SK-N-SH (cell line): ENCODE measurements around the gene OR52L1. TPM values are rescaled to one million over a fixed set of nuclear protein-coding genes. Genes with fewer than 3 reads are reported as not detected.

Experiments
- CTCF ChIA-PET: fragments of 300-600, 350-600 bp; formaldehyde crosslinking; extraction: SDS; loops from one replicate; lab custom pipeline; 2021; lab: Yijun Ruan, JAX
- POLR2A ChIA-PET: fragments of 350-600 bp; sonication (Branson Sonifier 250); formaldehyde crosslinking; extraction: SDS; loops from one replicate; lab custom pipeline; 2020; ENCODE audit warnings: antibody characterized with exemption, inconsistent platforms; lab: Yijun Ruan, JAX
- DNase-seq: peaks from one replicate; pipeline ENCODE4 v3.0.0; 2012
- H2AFZ ChIP-seq: fragments of 200-600 bp; sonication (generic); 2 replicates; pipeline ENCODE4 v1.8.1; 2016; ENCODE audit warnings: antibody characterized with exemption, mild to moderate bottlenecking, low read depth
- H3F3A ChIP-seq: fragments of 200-600 bp; sonication (generic); replicated peaks from 2 replicates; pipeline ENCODE3; 2016; ENCODE audit warnings: antibody characterized with exemption, mild to moderate bottlenecking; ENCODE audit not compliant: insufficient read depth
- H3K27ac ChIP-seq, 2 experiments: fragments of 200-500 bp in 1 of 2; fragments of 200-600 bp in 1 of 2; sonication (Bioruptor generic) in 1 of 2; sonication (generic), shearing (Covaris generic) in 1 of 2; 2 replicates each; pipeline versions ENCODE4 v1.5.1 to v1.6.1; 2014 to 2016; ENCODE audit warnings: low read depth in 2 of 2, inconsistent platforms in 1 of 2, low read length in 1 of 2, mild to moderate bottlenecking in 1 of 2, mixed read lengths in 1 of 2
- H3K27me3 ChIP-seq: fragments of 200-600 bp; sonication (generic), shearing (Covaris generic); 2 replicates; pipeline ENCODE4 v1.6.1; 2016; ENCODE audit warnings: mixed run types; ENCODE audit not compliant: insufficient read depth
- H3K36me3 ChIP-seq, 2 experiments: fragments of 200-500 bp in 1 of 2; fragments of 200-600 bp in 1 of 2; sonication (Bioruptor generic) in 1 of 2; sonication (generic) in 1 of 2; replicated peaks in 1 of 2; 2 replicates each; pipeline versions ENCODE3 to v1.5.1; 2014 to 2016; ENCODE audit warnings: low read length in 1 of 2, mild to moderate bottlenecking in 1 of 2; ENCODE audit not compliant: insufficient read depth in 2 of 2, control insufficient read depth in 1 of 2
- H3K4me1 ChIP-seq, 2 experiments: fragments of 200-500 bp in 1 of 2; fragments of 200-600 bp in 1 of 2; sonication (Bioruptor generic) in 1 of 2; sonication (generic), shearing (Covaris generic) in 1 of 2; 2 replicates each; pipeline versions ENCODE4 v1.5.1 to v1.6.1; 2014 to 2016; ENCODE audit warnings: low read depth in 1 of 2, low read length in 1 of 2, mixed run types in 1 of 2; ENCODE audit not compliant: insufficient read depth in 2 of 2, control insufficient read depth in 1 of 2
- H3K4me2 ChIP-seq: fragments of 200-600 bp; sonication (generic), shearing (Covaris generic); 2 replicates; pipeline ENCODE4 v1.6.1; 2017; ENCODE audit warnings: mixed run types
- H3K4me3 ChIP-seq, 2 experiments: fragments of 200-500 bp in 1 of 2; fragments of 200-600 bp in 1 of 2; sonication (Bioruptor generic) in 1 of 2; sonication (generic), shearing (Covaris generic) in 1 of 2; 2 replicates each; pipeline versions ENCODE4 v1.5.1 to v1.8.1; 2014 to 2016; ENCODE audit warnings: low read depth in 2 of 2, inconsistent platforms in 1 of 2, low read length in 1 of 2, mild to moderate bottlenecking in 1 of 2, mixed read lengths in 1 of 2, moderate library complexity in 1 of 2
- H3K79me2 ChIP-seq: fragments of 200-600 bp; sonication (generic); 2 replicates; pipeline ENCODE4 v1.8.1; 2017; ENCODE audit warnings: mild to moderate bottlenecking; ENCODE audit not compliant: insufficient read depth
- H3K9ac ChIP-seq: fragments of 200-600 bp; sonication (generic); 2 replicates; pipeline ENCODE4 v1.6.1; 2017; ENCODE audit warnings: mixed run types
- H3K9me2 ChIP-seq: fragments of 200-600 bp; sonication (generic); 2 replicates; pipeline ENCODE4 v1.6.1; 2017; ENCODE audit warnings: mixed run types
- H3K9me3 ChIP-seq: fragments of 200-600 bp; sonication (generic); 2 replicates; pipeline ENCODE4 v1.6.1; 2017; ENCODE audit warnings: mixed run types, mild to moderate bottlenecking, moderate library complexity
- H4K20me1 ChIP-seq: fragments of 200-600 bp; sonication (generic); 2 replicates; pipeline ENCODE4 v1.6.1; 2017; ENCODE audit warnings: mild to moderate bottlenecking, mixed run types; ENCODE audit not compliant: insufficient read depth
- ELF1 ChIP-seq: IDR thresholded peaks from 2 replicates; pipeline ENCODE4 v1.4.0; 2012
- FOSL2 ChIP-seq: IDR thresholded peaks from 2 replicates; pipeline ENCODE4 v1.4.0; 2012; ENCODE audit warnings: low read depth, mild to moderate bottlenecking, moderate library complexity, borderline replicate concordance
- FOXM1 ChIP-seq: IDR thresholded peaks from 2 replicates; pipeline ENCODE4 v1.4.0; 2012; ENCODE audit warnings: low read depth, mild to moderate bottlenecking
- IRF3 ChIP-seq: fragments of 150-350 bp; IDR thresholded peaks from 2 replicates; pipeline ENCODE4 v1.6.1; 2016; ENCODE audit warnings: mild to moderate bottlenecking, low read depth, low read length
- MAX ChIP-seq: IDR thresholded peaks from 2 replicates; pipeline ENCODE4 v1.4.0; 2012; ENCODE audit warnings: low read depth
- RXRA ChIP-seq: IDR thresholded peaks from 2 replicates; pipeline ENCODE4 v1.4.0; 2012; ENCODE audit warnings: low read depth, mild to moderate bottlenecking, borderline replicate concordance
- SMC3 ChIP-seq: IDR thresholded peaks from 2 replicates; pipeline ENCODE4 v1.6.1; 2012; ENCODE audit warnings: low read depth, low read length, improper control_type of control experiment
- TEAD4 ChIP-seq: IDR thresholded peaks from 2 replicates; pipeline ENCODE4 v1.4.0; 2012; ENCODE audit warnings: mild to moderate bottlenecking, borderline replicate concordance; ENCODE audit not compliant: insufficient read depth
- USF2 ChIP-seq: fragments of 150-350 bp; IDR thresholded peaks from 2 replicates; pipeline ENCODE4 v1.6.1; 2017; ENCODE audit warnings: antibody characterized with exemption, low read length, low read depth, borderline replicate concordance
- YY1 ChIP-seq: IDR thresholded peaks from 2 replicates; pipeline ENCODE4 v1.4.0; 2012; ENCODE audit warnings: low read depth, mild to moderate bottlenecking
- ZBTB33 ChIP-seq: IDR thresholded peaks from 2 replicates; pipeline ENCODE4 v1.4.0; 2012; ENCODE audit warnings: low read depth, borderline replicate concordance
- WGBS: methylation state at CpG from one replicate; pipeline ENCODE4 v1.1.6; 2017; ENCODE audit warnings: low lambda C conversion rate; 5-methylcytosine and 5-hydroxymethylcytosine counted together
- polyA plus RNA-seq, 3 experiments: library from polyadenylated mRNA; depleted of rRNA; stranded (reverse); fragments of >200 nt; gene quantifications; 2 replicates each; pipeline ENCODE4 v1.2.3, GENCODE V29; 2012
- TF ChIP-seq, protein P1 (sequence below): IDR thresholded peaks from 2 replicates; pipeline ENCODE4 v1.6.1; 2012; ENCODE audit warnings: mild to moderate bottlenecking, low read depth, low read length, moderate library complexity

OR52L1 gene
- polyA plus RNA-seq, 1 of the 3 experiments (the other 2 are of a cell fraction) = not detected

DNA sequence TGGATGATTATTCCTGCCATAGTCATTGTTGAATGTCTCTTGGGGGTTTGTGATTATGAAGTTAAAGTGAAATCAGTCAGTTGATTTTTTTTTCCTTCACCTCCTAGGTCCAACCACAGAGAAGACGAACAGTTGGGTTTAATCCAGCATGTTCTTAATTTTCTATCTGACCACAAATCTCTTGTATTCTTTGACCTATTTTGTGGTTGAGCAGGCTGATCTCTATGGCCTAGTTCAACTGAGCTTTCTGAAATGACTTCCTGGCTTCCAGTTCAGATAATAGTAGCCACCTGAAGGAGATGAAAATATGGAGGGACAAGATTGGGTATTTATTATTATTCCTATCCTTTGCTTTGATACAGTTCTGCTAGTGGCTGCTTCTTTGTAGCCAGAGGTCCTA, 13.3 kb downstream of the OR52L1 start:
- H4K20me1 ChIP-seq = no peaks in the 10 kb centered on the region
- no peak overlapping the region for H2AFZ ChIP-seq
- H3K4me1 ChIP-seq = no peaks in the 10 kb centered on the region
- H3K4me2 ChIP-seq = no peak overlapping the region
- ChIA-PET POLR2A (no interaction called here), CTCF (no interaction called here)
- DNase-seq = no peak
- no peaks in the 10 kb centered on the region for H3K9me3 ChIP-seq
- WGBS = 3% methylated on average over 1 of the region's 1 CpG
- no peak overlapping the region for H3K27ac ChIP-seq
- no peaks in the 10 kb centered on the region for H3F3A ChIP-seq
- no peaks in the 10 kb centered on the region for H3K79me2 ChIP-seq
- no peak overlapping the region for H3K4me3 ChIP-seq
- no peaks in the 10 kb centered on the region for H3K27me3 ChIP-seq
- TF ChIP-seq YY1 = no peak
- no peak for TF ChIP-seq USF2
- TF ChIP-seq ELF1 = no peak
- no peak for TF ChIP-seq TEAD4
- no peak for TF ChIP-seq FOXM1
- no peak overlapping the region for H3K9ac ChIP-seq
- H3K9me2 ChIP-seq = no peaks in the 10 kb centered on the region
- H3K36me3 ChIP-seq = no peaks in the 10 kb centered on the region

DNA sequence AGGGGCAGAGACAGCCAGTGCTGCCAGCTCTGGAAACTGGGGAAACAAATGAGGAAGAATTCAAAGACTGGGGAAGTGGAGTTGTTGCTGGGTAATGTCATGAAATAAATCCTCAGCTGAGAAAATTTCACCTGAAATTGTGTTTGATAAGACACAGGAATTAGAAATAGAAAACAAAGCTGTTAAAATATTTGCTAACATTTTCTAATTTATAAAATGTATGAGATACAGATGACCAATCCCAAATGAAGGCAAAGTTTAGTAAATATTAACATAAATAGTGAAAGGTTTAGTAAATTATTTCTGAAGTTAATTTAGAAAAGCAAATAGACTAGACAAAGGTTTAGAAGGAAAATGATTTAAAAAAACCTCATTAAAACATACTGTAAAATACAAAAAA, 18.4 kb downstream of the OR52L1 start, which contains the start of gene OR56A5:
Gene OR56A5, minus strand, starts transcription at position 101 of the 400 bp plus-strand sequence. Its CDS starts 0 bp downstream, at position 101.
- Histone ChIP-seq H3K4me3 (no peak within 1 kb of the TSS), H3K9me3 (no peaks in the 10 kb centered on the region), H3K4me2 (no peak within 1 kb of the TSS), H3K27ac (no peak within 1 kb of the TSS), H3K4me1 (no peaks in the 10 kb centered on the region), H3K36me3 (no peaks in the 10 kb centered on the region), H3F3A (no peaks in the 10 kb centered on the region), H3K79me2 (no peaks in the 10 kb centered on the region), H3K27me3 (no peaks in the 10 kb centered on the region), H4K20me1 (no peaks in the 10 kb centered on the region), H3K9ac (no peak within 1 kb of the TSS), H3K9me2 (no peaks in the 10 kb centered on the region), H2AFZ (no peak within 1 kb of the TSS)
- no peak for TF ChIP-seq IRF3
- CTCF ChIA-PET = no interaction called here
- POLR2A ChIA-PET = no interaction called here
- DNase-seq = no peak

DNA sequence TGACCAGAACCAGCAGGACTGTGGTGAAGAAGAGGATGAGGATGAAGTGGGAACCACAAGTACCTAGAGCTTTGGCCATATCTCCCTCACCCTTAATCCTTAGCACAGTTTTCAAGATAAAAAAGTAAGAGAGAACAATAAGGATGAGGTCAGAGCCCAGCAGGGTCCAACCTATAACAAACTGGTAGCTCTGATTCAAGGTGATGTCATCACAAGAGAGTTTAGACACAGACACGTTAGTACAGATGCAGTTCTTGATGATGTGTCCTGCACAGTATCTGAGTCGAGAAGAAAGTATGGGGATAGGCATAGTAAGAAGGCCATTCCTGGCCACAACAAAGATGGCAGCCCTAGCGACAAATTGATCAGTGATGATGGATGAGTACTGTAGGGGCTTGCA, 19.1 kb downstream of the OR52L1 start:
- H2AFZ ChIP-seq = no peak overlapping the region
- H3K27me3 ChIP-seq = no peaks in the 10 kb centered on the region
- no peak for DNase-seq
- H3K79me2 ChIP-seq = no peaks in the 10 kb centered on the region
- no peak overlapping the region for H3K4me3 ChIP-seq
- CTCF ChIA-PET = no interaction called here
- POLR2A ChIA-PET = no interaction called here
- no peak overlapping the region for H3K27ac ChIP-seq
- no peaks in the 10 kb centered on the region for H3K36me3 ChIP-seq
- no peaks in the 10 kb centered on the region for H3K9me2 ChIP-seq
- H4K20me1 ChIP-seq = no peaks in the 10 kb centered on the region
- H3F3A ChIP-seq = no peaks in the 10 kb centered on the region
- H3K4me2 ChIP-seq = no peak overlapping the region
- H3K4me1 ChIP-seq = no peaks in the 10 kb centered on the region
- 0% methylated on average over 3 of the region's 3 CpGs for WGBS
- H3K9me3 ChIP-seq = no peaks in the 10 kb centered on the region
- no peak overlapping the region for H3K9ac ChIP-seq
- no peak for TF ChIP-seq ZBTB33
- TF ChIP-seq SMC3 = no peak
- no peak for TF ChIP-seq FOSL2
- TF ChIP-seq, protein P1, sequence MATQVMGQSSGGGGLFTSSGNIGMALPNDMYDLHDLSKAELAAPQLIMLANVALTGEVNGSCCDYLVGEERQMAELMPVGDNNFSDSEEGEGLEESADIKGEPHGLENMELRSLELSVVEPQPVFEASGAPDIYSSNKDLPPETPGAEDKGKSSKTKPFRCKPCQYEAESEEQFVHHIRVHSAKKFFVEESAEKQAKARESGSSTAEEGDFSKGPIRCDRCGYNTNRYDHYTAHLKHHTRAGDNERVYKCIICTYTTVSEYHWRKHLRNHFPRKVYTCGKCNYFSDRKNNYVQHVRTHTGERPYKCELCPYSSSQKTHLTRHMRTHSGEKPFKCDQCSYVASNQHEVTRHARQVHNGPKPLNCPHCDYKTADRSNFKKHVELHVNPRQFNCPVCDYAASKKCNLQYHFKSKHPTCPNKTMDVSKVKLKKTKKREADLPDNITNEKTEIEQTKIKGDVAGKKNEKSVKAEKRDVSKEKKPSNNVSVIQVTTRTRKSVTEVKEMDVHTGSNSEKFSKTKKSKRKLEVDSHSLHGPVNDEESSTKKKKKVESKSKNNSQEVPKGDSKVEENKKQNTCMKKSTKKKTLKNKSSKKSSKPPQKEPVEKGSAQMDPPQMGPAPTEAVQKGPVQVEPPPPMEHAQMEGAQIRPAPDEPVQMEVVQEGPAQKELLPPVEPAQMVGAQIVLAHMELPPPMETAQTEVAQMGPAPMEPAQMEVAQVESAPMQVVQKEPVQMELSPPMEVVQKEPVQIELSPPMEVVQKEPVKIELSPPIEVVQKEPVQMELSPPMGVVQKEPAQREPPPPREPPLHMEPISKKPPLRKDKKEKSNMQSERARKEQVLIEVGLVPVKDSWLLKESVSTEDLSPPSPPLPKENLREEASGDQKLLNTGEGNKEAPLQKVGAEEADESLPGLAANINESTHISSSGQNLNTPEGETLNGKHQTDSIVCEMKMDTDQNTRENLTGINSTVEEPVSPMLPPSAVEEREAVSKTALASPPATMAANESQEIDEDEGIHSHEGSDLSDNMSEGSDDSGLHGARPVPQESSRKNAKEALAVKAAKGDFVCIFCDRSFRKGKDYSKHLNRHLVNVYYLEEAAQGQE = no peak
- no peak for TF ChIP-seq MAX
- no peak for TF ChIP-seq USF2
- TF ChIP-seq YY1 = no peak
- TF ChIP-seq RXRA = no peak
